HG03432 (cell line): ENCODE measurements around the gene TMEM41B.
A peak's percentile ranks its signal among the peaks of the same experiment; 100 is the strongest.
"Not testable (repeated sequence)": the region's sequence is repeated elsewhere in the genome, so short reads cannot be mapped to it uniquely, and the experiment has no call there.

ENCODE experiments used
- ATAC-seq: cut with Tn5 transposase; IDR thresholded peaks from one replicate; pipeline ENCODE4 v1.9.1; 2021; ENCODE audit warnings: mild to moderate bottlenecking, moderate library complexity; ENCODE audit not compliant: unreplicated experiment

TMEM41B gene

GRCh38 chr11:9314291-9315077 lies at the start of gene TMEM41B:
Gene TMEM41B (minus strand): TSS chr11:9314593. CDS start chr11:9314441, 152 bp downstream.
- peak; percentile 97 for ATAC-seq

- no peak for ATAC-seq
Measured at GRCh38 chr11:9362393-9362863, 48.0 kb upstream of the TMEM41B start.

DNA sequence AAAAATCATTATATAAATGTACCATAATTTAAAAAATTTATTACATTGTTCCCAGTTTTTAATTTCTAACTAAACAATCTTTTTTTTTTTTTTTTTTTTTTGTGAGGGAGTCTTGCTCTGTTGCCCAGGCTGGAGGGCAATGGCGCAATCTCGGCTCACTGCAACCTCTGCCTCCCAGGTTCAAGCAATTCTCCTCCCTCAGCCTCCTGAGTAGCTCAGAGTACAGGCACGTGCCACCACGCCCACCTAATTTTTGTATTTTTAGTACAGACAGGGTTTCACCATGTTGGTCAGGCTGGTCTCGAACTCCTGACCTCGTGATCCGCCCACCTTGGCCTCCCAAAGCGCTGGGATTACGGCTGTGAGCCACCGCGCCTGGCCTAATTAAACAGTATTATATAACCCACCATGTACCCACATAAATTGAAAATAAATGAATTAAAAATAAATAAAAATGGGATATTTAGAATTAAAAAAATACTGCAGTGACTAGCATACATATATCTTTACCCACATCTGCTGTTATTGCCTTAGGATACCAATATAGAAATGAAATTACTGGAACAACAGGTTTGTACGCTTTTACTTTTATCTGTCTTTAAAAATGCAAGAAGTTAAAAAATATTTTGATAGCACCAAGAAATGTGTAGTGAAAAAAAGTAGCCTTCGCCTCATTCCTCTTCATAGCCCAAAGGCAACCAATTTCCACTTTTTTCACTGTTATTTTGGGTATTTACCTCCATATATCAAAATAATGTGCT lies 46.6 kb upstream of the TMEM41B start:
- not testable (repeated sequence) for ATAC-seq

DNA sequence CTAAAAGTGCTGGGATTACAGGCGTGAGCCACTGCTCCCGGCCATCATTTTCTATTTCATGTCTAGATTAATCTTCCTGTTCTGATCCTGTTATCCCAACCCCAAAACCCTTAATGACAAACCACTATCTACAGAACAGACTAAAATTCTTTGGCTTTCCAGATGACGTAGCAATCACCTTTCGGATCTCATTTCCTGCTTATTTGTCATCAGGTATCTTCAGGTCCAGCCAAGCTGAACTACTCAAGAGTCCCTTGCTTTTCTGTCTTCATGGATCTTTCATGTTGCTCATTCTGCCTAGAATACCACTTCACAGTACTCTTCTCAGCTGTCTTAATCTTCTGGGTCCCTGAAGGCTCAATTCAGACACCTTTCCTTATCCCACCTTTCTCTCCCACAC lies 42.6 kb upstream of the TMEM41B start:
- ATAC-seq: no peak

DNA sequence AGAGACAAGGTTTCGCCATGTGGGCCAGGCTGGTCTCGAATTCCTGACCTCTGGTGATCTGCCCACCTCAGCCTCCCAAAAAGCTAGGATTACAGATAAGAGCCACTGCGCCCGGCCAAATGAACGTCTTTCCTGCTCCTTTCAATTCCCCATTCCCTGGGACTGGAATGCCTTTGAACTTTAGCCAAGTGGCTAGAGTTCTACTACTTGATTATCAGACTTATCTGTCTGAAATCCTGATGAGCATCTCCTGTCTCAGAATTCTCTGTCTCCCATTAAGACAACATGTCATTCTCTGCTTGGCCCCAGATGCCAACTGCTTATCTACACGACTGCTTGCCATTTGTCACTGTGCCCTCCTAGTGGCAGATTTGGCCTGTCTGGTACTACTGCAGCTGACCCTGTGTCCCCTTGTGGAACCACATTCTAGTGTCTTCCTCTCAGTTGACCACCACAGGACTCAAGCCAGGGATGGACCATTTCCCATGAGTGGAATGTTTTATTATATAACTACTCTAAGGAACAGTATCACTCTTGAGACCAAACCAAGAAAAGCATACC lies 37.0 kb upstream of the TMEM41B start:
- ATAC-seq: no peak

- not testable (repeated sequence) for ATAC-seq
Measured at GRCh38 chr11:9347779-9348178, 33.4 kb upstream of the TMEM41B start.

DNA sequence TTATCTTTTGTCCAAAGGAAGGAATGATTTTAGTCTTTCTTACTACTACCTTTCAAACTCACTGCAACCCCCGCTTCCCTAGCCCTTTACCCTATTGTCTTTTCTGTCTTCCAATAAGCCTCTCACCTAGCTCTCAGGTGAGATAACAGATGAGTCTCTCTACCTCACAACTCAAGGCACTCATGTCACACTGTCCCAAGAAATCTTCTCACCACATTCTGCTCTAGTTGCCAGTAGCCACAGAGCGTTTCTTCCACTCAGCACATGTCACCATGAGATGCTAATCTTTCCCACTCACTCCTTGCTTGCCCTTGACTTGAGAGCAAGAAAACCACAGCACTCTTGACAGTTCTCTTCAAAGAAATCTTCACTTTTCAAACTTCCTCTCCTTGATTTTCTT lies 32.7 kb upstream of the TMEM41B start:
- ATAC-seq: no peak

- ATAC-seq: no peak
Measured at GRCh38 chr11:9344061-9344680, 29.8 kb upstream of the TMEM41B start.

DNA sequence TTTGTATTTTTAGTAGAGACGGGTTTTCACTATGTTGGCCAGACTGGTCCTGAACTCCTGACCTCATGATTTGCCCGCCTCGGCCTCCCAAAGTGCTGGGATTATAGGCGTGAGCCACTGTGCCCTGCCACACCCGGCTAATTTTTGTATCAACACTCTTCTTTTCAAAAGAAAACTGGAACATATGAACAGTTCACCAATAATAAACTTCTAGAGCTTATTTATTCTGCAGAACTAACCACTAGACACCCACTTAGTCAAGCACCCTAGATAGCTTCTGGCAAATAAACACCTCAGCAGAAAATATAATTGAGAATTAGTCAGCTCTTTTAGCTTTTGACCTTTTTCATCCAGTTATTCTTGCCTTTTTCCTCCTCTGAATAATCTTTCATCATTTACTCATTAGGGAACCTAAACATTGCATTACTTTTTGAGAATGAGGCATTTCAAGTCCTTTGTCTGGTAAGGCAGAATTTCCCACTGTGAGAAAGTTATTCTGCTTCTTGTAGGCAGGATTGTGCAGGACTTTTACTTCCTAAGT lies 27.3 kb upstream of the TMEM41B start:
- ATAC-seq: no peak

DNA sequence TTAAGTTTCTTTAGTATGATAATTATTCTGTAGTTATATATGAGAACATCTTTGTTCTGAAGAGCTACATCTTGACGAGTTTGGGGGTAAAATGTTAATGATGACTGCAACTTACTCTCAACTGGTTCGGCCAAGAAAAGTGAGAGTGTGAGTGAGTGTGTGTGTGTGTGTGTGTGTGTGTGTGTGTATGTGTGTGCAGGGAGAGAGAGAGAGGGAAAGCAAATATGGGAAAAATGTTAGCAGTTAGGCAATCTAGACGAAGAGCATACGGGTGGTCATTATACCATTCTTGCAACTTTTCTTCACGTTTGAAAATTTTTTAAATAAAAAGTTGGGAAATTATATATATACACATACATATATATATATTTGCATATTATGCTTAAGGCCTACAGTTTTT lies 18.3 kb upstream of the TMEM41B start:
- ATAC-seq: no peak

- ATAC-seq: no peak
Measured at GRCh38 chr11:9330387-9331384, 16.3 kb upstream of the TMEM41B start.

GRCh38 chr11:9320047-9320446 lies 5.7 kb upstream of the TMEM41B start:
- ATAC-seq: no peak

- ATAC-seq: not testable (repeated sequence)
Measured at GRCh38 chr11:9319377-9320001, 5.1 kb upstream of the TMEM41B start.

DNA sequence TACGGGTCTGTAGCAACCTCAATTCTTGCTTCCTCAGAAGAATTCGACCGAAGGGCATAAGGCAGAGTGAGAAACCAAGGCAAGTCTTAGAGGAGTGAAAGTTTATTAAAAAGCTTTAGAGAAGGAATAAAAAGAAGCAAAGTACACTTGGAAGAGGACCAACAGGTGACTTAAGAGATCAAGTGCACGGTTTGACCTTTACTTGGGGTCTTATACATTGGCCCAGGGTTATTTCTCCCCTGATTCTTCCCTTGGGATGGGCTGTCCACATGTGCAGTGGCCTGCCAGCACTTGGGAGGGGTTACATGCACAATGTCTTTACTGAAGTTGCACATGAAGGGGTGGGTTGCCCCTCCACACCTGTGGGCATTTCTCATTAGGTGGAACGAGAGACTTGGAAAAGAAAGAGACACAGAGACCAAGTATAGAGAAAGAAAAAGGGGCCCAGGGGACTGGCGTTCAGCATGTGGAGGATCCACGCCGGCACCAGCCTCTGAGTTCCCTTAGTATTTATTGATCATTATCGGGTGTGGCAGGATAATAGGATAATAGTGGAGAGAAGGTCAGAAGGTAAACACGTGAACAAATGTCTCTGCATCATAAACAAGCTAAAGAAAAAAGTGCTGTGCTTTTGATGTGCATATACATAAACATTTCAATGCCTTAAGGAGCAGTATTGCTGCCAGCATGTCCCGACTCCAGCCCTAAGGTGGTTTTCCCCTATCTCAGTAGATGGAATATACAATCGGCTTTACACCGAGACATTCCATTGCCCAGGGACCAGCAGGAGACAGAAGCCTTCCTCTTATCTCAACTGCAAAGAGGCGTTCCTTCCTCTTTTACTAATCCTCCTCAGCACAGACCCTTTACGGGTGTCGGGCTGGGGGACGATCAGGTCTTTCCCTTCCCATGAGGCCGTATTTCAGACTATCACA lies 4.3 kb upstream of the TMEM41B start:
- not testable (repeated sequence) for ATAC-seq

DNA sequence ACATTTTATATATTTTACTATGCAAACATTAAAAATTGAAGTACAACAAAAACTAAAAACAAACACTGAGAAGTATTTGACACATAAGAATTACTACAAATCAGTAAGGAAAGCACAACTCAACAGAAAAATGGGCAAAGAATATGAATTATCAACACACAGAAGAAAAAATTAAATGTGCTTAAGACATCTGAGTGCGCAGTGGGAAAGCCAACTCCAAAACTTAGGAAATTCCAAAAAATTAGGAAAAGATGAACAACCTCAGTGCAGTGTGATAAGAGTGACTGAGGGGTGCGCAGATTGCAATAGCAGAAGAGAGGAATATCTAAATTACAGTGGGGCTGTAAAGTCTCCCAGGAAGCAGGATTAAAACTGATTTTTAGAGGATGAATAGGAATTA lies 1.9 kb upstream of the TMEM41B start:
- ATAC-seq: no peak

GRCh38 chr11:9315078-9315688 lies 790 bp upstream of the TMEM41B start:
- ATAC-seq: no peak

- peak; percentile 17 for ATAC-seq
Measured at GRCh38 chr11:9313648-9314290, 624 bp downstream of the TMEM41B start.
